Chondrocyte (in vitro differentiated cells): Measurements from ENCODE around the gene MGP. TPM values are rescaled to one million over a fixed set of nuclear protein-coding genes. Genes with fewer than 3 reads are reported as not detected.
A peak's percentile ranks its signal among the peaks of the same experiment; 100 is the strongest.

Experiments used
- DNase-seq: peaks from one replicate; pipeline ENCODE4 v3.0.0; 2021; ENCODE audit warnings: mixed read lengths, low spot score
- H3K27ac Mint-ChIP-seq: one replicate; pipeline ENCODE4 v1.8.0; 2021; ENCODE audit warnings: mild to moderate bottlenecking, moderate library complexity, mixed read lengths; ENCODE audit not compliant: unreplicated experiment
- H3K27me3 Mint-ChIP-seq: 2 replicates; pipeline ENCODE4 v1.8.0; 2021; ENCODE audit warnings: low read depth, mixed read lengths
- H3K36me3 Mint-ChIP-seq: 2 replicates; pipeline ENCODE4 v1.8.0; 2021; ENCODE audit warnings: low read depth, mixed read lengths
- H3K4me1 Mint-ChIP-seq: 2 replicates; pipeline ENCODE4 v1.8.0; 2021; ENCODE audit warnings: low read depth, mild to moderate bottlenecking, mixed read lengths
- H3K4me3 Mint-ChIP-seq: one replicate; pipeline ENCODE4 v1.8.0; 2021; ENCODE audit warnings: mild to moderate bottlenecking, moderate library complexity, mixed read lengths; ENCODE audit not compliant: unreplicated experiment
- H3K9me3 Mint-ChIP-seq: 2 replicates; pipeline ENCODE4 v1.8.0; 2021; ENCODE audit warnings: low read depth, mixed read lengths
- total RNA-seq: library from RNA; stranded (reverse); gene quantifications from 3 replicates; pipeline ENCODE4 v1.2.1, GENCODE V29; 2021
- TF ChIP-seq, protein P1 (sequence below): fragments of 200-600 bp; sonication (generic); IDR thresholded peaks from 2 replicates; pipeline ENCODE4 v1.5.0; 2021; ENCODE audit warnings: antibody characterized with exemption, mild to moderate bottlenecking, moderate library complexity

Gene MGP
- total RNA-seq, 1 donor from 2014 or later: 213 TPM

DNA sequence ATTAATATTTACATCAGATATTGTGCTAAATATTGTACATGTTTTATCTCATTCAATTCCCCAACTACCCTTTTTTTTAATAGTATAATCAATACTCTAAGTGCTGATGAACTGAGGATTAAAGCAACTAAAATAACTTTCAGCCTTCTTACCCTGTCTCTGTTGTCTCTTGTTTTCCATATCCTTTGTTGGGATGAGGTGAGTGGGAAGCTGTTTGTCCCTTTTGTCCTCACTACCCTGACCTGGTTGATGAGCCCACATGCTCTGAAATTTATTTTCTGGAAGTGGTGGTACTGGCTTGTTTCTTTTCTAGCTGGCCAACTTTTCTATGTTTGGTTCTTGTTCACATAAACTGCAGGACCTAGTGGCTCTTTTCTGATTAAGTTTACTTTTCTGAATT lies 32.8 kb downstream of the MGP start:
- no peak for DNase-seq
- Mint-ChIP-seq H3K36me3 (peaks cover under 1% of the 10 kb centered on the region), H3K27ac (no peak overlapping the region), H3K27me3 (no peaks in the 10 kb centered on the region), H3K9me3 (peaks cover 14% of the 10 kb centered on the region), H3K4me3 (no peak overlapping the region), H3K4me1 (peaks cover 36% of the 10 kb centered on the region)
- TF ChIP-seq, protein P1, sequence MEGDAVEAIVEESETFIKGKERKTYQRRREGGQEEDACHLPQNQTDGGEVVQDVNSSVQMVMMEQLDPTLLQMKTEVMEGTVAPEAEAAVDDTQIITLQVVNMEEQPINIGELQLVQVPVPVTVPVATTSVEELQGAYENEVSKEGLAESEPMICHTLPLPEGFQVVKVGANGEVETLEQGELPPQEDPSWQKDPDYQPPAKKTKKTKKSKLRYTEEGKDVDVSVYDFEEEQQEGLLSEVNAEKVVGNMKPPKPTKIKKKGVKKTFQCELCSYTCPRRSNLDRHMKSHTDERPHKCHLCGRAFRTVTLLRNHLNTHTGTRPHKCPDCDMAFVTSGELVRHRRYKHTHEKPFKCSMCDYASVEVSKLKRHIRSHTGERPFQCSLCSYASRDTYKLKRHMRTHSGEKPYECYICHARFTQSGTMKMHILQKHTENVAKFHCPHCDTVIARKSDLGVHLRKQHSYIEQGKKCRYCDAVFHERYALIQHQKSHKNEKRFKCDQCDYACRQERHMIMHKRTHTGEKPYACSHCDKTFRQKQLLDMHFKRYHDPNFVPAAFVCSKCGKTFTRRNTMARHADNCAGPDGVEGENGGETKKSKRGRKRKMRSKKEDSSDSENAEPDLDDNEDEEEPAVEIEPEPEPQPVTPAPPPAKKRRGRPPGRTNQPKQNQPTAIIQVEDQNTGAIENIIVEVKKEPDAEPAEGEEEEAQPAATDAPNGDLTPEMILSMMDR: no peak

DNA sequence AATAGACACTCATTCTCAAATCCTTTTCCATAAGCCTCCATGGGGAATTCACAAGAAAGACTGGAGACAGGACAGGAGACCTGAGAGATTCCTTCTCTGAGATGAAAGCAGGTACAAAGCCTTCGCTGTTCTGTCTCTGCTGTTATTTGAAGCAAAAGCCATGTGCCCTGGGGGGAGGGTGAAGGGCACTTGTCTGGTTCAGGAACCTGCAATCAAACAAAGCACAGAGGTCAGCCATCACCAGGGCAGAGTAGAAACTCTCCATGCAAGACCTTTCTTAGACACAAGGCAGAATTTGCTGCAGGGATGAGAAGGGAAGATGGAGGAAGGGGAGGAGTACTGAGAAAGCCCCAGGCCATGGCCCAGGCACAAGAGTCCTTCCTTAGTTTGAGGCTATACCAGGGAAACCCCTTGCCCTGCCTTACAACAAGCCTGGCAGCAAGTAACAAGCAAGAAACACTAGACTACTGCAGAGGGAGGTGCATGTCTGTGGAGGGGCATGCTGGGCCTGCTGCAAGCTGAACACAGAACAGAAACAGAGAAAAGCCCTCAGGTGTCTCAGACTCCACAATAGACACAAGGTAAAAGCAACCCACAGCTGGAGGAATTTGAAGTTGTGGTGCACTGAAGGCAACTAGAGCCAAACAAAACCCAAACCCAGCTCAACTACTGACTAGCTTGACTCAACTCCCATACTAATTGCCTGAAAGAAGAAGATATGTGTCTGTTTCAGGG lies 34.6 kb downstream of the MGP start:
- Mint-ChIP-seq H3K4me1 (peaks cover 47% of the 10 kb centered on the region), H3K27ac (no peak overlapping the region), H3K4me3 (no peak overlapping the region), H3K36me3 (no peaks in the 10 kb centered on the region), H3K27me3 (no peaks in the 10 kb centered on the region), H3K9me3 (peaks cover under 1% of the 10 kb centered on the region)
- DNase-seq: no peak
- TF ChIP-seq, protein P1: no peak

GRCh38 chr12:14849661-14850060 lies 36.0 kb downstream of the MGP start:
- Mint-ChIP-seq H3K36me3 (no peaks in the 10 kb centered on the region), H3K4me1 (peaks cover 42% of the 10 kb centered on the region), H3K4me3 (no peak overlapping the region), H3K9me3 (no peaks in the 10 kb centered on the region), H3K27ac (peak overlapping the region; percentile 57), H3K27me3 (no peaks in the 10 kb centered on the region)
- TF ChIP-seq, protein P1: no peak
- no peak for DNase-seq

GRCh38 chr12:14846876-14847580 lies 38.6 kb downstream of the MGP start:
- DNase-seq: no peak
- Mint-ChIP-seq H3K4me1 (peaks cover 55% of the 10 kb centered on the region), H3K36me3 (no peaks in the 10 kb centered on the region), H3K27me3 (no peaks in the 10 kb centered on the region), H3K4me3 (no peak overlapping the region), H3K9me3 (no peaks in the 10 kb centered on the region), H3K27ac (no peak overlapping the region)
- TF ChIP-seq, protein P1: no peak

GRCh38 chr12:14846042-14846587 lies 39.5 kb downstream of the MGP start:
- TF ChIP-seq, protein P1: no peak
- Mint-ChIP-seq H3K27me3 (no peaks in the 10 kb centered on the region), H3K27ac (no peak overlapping the region), H3K9me3 (no peaks in the 10 kb centered on the region), H3K36me3 (no peaks in the 10 kb centered on the region), H3K4me1 (peaks cover 64% of the 10 kb centered on the region), H3K4me3 (no peak overlapping the region)
- no peak for DNase-seq
